SK-N-SH treated with all-trans-retinoic acid at 6 μM for 48 hours (cell line): ENCODE measurements around the gene NAPG.

ENCODE experiments used
- ATAC-seq: fragments of 200-7000 bp; cut with Tn5 transposase; 3 replicates; pipeline ENCODE4 v1.9.1; 2020; ENCODE audit warnings: mild to moderate bottlenecking, moderate library complexity
- ARNTL ChIP-seq: fragments of 450-650 bp; formaldehyde crosslinking; IDR thresholded peaks from 2 replicates; pipeline ENCODE4 v1.5.0; 2020; ENCODE audit warnings: low read depth, mild to moderate bottlenecking, moderate library complexity, borderline replicate concordance
- BACH2 ChIP-seq: fragments of 250-450 bp; sonication (Bioruptor Pico); IDR thresholded peaks from 2 replicates; pipeline ENCODE4 v1.9.0; 2021; ENCODE audit warnings: mild to moderate bottlenecking, borderline replicate concordance
- CSDC2 ChIP-seq: fragments of 250-450 bp; sonication (Bioruptor Pico); IDR thresholded peaks from 2 replicates; pipeline ENCODE4 v1.5.0; 2020; ENCODE audit warnings: mild to moderate bottlenecking, moderate library complexity
- ESRRG ChIP-seq: fragments of 250-450 bp; sonication (Bioruptor Pico); IDR thresholded peaks from 2 replicates; pipeline ENCODE4 v1.6.1; 2021; ENCODE audit warnings: mild to moderate bottlenecking
- GLIS3 ChIP-seq: fragments of 250-450 bp; sonication (Bioruptor Pico); IDR thresholded peaks from 2 replicates; pipeline ENCODE4 v1.5.0; 2020; ENCODE audit warnings: mild to moderate bottlenecking, moderate library complexity
- ISL1 ChIP-seq: fragments of 250-450 bp; sonication (Bioruptor Pico); IDR thresholded peaks from 2 replicates; pipeline ENCODE4 v2.1.2; 2022; ENCODE audit warnings: mild to moderate bottlenecking, moderate library complexity
- OSR1 ChIP-seq: fragments of 250-450 bp; sonication (Bioruptor Pico); IDR thresholded peaks from 2 replicates; pipeline ENCODE4 v1.8.0; 2022; ENCODE audit warnings: moderate library complexity, mild to moderate bottlenecking, inconsistent platforms
- PPARA ChIP-seq: fragments of 250-450 bp; sonication (Bioruptor Pico); IDR thresholded peaks from 2 replicates; pipeline ENCODE4 v1.5.0; 2020; ENCODE audit warnings: mild to moderate bottlenecking, borderline replicate concordance
- RARB ChIP-seq: fragments of 250-450 bp; sonication (Bioruptor Pico); IDR thresholded peaks from 2 replicates; pipeline ENCODE4 v1.8.0; 2021; ENCODE audit warnings: mild to moderate bottlenecking, moderate library complexity
- SNAI2 ChIP-seq: fragments of 250-450 bp; sonication (Bioruptor Pico); IDR thresholded peaks from 2 replicates; pipeline ENCODE4 v1.5.0; 2020; ENCODE audit warnings: mild to moderate bottlenecking, moderate library complexity
- TCF4 ChIP-seq: fragments of 250-450 bp; sonication (Bioruptor Pico); IDR thresholded peaks from 2 replicates; pipeline ENCODE4 v1.8.0; 2021; ENCODE audit warnings: mild to moderate bottlenecking, moderate library complexity, borderline replicate concordance
- TOX ChIP-seq: fragments of 250-450 bp; sonication (Bioruptor Pico); IDR thresholded peaks from 2 replicates; pipeline ENCODE4 v1.8.0; 2021; ENCODE audit warnings: mild to moderate bottlenecking, moderate library complexity, borderline replicate concordance
- ZC3H10 ChIP-seq: fragments of 250-450 bp; sonication (Bioruptor Pico); IDR thresholded peaks from 2 replicates; pipeline ENCODE4 v1.5.1; 2021; ENCODE audit warnings: mild to moderate bottlenecking, moderate library complexity
- ZFP3 ChIP-seq: fragments of 250-450 bp; sonication (Bioruptor Pico); IDR thresholded peaks from 2 replicates; pipeline ENCODE4 v1.5.0; 2020; ENCODE audit warnings: mild to moderate bottlenecking, moderate library complexity
- ZFP30 ChIP-seq: fragments of 450-650 bp; formaldehyde crosslinking; IDR thresholded peaks from 2 replicates; pipeline ENCODE4 v1.5.0; 2022; ENCODE audit warnings: mild to moderate bottlenecking, moderate library complexity
- ZNF565 ChIP-seq: fragments of 450-650 bp; formaldehyde crosslinking; conservative IDR thresholded peaks from 2 replicates; pipeline ENCODE4 v1.5.0; 2020; ENCODE audit warnings: low read depth, mild to moderate bottlenecking, moderate library complexity
- ZNF70 ChIP-seq: fragments of 450-650 bp; formaldehyde crosslinking; IDR thresholded peaks from 2 replicates; pipeline ENCODE4 v1.5.0; 2020; ENCODE audit warnings: mild to moderate bottlenecking, moderate library complexity
- ZNF8 ChIP-seq: fragments of 450-650 bp; formaldehyde crosslinking; IDR thresholded peaks from 2 replicates; pipeline ENCODE4 v1.5.0; 2020; ENCODE audit warnings: mild to moderate bottlenecking, moderate library complexity
- TF ChIP-seq, protein P1 (sequence below): fragments of 250-450 bp; sonication (Bioruptor Pico); IDR thresholded peaks from 2 replicates; pipeline ENCODE4 v1.5.0; 2020; ENCODE audit warnings: mild to moderate bottlenecking, moderate library complexity
- TF ChIP-seq, protein P2 (sequence below): fragments of 250-450 bp; sonication (Bioruptor Pico); IDR thresholded peaks from 2 replicates; pipeline ENCODE4 v1.8.0; 2020; ENCODE audit warnings: mild to moderate bottlenecking, moderate library complexity, borderline replicate concordance
- TF ChIP-seq, protein P3 (sequence below): fragments of 250-450 bp; sonication (Bioruptor Pico); IDR thresholded peaks from 2 replicates; pipeline ENCODE4 v1.5.1; 2020; ENCODE audit warnings: low read depth, mild to moderate bottlenecking, moderate library complexity
- TF ChIP-seq, protein P4 (sequence below): fragments of 250-450 bp; sonication (Bioruptor Pico); IDR thresholded peaks from 2 replicates; pipeline ENCODE4 v1.8.0; 2021; ENCODE audit warnings: low read depth, mild to moderate bottlenecking, moderate library complexity, borderline replicate concordance
- TF ChIP-seq, protein P5 (sequence below): fragments of 250-450 bp; sonication (Bioruptor Pico); IDR thresholded peaks from 2 replicates; pipeline ENCODE4 v1.5.1; 2021; ENCODE audit warnings: mild to moderate bottlenecking, moderate library complexity

NAPG gene

DNA sequence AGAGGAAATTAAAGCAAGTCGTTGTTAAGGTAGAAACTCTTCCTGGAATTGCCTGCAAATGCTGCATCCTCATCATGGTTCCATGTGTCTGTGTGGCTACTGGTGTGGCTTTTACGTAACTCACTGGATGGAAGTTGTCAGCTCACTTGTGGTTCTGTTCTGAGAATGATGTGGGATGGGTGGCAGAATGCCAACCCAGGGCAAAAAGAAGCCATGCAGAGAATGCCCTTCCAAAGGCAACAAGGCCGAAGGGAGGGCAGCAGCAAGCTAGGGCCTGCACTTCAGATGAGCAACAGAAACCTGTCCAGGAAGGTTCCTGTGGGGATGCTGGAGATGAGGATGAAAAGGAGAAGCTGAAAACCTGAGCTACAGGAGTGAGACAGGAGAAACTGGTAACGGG, 10.4 kb upstream of the NAPG start:
- TF ChIP-seq GLIS3 (no peak), OSR1 (CRISPR knock-in tag) (no peak), ESRRG (no peak), ISL1 (CRISPR knock-in tag) (no peak), TCF4 (CRISPR knock-in tag) (no peak), ARNTL (CRISPR knock-in tag) (no peak), ZFP3 (no peak), BACH2 (CRISPR knock-in tag) (no peak), PPARA (CRISPR knock-in tag) (no peak), ZNF8 (CRISPR knock-in tag) (no peak), TOX (CRISPR knock-in tag) (no peak), ZNF70 (CRISPR knock-in tag) (no peak), RARB (CRISPR knock-in tag) (no peak), ZNF565 (no peak), SNAI2 (no peak)
- TF ChIP-seq, protein P1, sequence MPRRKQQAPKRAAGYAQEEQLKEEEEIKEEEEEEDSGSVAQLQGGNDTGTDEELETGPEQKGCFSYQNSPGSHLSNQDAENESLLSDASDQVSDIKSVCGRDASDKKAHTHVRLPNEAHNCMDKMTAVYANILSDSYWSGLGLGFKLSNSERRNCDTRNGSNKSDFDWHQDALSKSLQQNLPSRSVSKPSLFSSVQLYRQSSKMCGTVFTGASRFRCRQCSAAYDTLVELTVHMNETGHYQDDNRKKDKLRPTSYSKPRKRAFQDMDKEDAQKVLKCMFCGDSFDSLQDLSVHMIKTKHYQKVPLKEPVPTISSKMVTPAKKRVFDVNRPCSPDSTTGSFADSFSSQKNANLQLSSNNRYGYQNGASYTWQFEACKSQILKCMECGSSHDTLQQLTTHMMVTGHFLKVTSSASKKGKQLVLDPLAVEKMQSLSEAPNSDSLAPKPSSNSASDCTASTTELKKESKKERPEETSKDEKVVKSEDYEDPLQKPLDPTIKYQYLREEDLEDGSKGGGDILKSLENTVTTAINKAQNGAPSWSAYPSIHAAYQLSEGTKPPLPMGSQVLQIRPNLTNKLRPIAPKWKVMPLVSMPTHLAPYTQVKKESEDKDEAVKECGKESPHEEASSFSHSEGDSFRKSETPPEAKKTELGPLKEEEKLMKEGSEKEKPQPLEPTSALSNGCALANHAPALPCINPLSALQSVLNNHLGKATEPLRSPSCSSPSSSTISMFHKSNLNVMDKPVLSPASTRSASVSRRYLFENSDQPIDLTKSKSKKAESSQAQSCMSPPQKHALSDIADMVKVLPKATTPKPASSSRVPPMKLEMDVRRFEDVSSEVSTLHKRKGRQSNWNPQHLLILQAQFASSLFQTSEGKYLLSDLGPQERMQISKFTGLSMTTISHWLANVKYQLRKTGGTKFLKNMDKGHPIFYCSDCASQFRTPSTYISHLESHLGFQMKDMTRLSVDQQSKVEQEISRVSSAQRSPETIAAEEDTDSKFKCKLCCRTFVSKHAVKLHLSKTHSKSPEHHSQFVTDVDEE (CRISPR knock-in tag): no peak
- TF ChIP-seq, protein P2, sequence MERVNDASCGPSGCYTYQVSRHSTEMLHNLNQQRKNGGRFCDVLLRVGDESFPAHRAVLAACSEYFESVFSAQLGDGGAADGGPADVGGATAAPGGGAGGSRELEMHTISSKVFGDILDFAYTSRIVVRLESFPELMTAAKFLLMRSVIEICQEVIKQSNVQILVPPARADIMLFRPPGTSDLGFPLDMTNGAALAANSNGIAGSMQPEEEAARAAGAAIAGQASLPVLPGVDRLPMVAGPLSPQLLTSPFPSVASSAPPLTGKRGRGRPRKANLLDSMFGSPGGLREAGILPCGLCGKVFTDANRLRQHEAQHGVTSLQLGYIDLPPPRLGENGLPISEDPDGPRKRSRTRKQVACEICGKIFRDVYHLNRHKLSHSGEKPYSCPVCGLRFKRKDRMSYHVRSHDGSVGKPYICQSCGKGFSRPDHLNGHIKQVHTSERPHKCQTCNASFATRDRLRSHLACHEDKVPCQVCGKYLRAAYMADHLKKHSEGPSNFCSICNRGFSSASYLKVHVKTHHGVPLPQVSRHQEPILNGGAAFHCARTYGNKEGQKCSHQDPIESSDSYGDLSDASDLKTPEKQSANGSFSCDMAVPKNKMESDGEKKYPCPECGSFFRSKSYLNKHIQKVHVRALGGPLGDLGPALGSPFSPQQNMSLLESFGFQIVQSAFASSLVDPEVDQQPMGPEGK: no peak
- TF ChIP-seq, protein P3, sequence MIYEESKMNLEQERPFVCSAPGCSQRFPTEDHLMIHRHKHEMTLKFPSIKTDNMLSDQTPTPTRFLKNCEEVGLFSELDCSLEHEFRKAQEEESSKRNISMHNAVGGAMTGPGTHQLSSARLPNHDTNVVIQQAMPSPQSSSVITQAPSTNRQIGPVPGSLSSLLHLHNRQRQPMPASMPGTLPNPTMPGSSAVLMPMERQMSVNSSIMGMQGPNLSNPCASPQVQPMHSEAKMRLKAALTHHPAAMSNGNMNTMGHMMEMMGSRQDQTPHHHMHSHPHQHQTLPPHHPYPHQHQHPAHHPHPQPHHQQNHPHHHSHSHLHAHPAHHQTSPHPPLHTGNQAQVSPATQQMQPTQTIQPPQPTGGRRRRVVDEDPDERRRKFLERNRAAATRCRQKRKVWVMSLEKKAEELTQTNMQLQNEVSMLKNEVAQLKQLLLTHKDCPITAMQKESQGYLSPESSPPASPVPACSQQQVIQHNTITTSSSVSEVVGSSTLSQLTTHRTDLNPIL (CRISPR knock-in tag): no peak
- TF ChIP-seq, protein P4, sequence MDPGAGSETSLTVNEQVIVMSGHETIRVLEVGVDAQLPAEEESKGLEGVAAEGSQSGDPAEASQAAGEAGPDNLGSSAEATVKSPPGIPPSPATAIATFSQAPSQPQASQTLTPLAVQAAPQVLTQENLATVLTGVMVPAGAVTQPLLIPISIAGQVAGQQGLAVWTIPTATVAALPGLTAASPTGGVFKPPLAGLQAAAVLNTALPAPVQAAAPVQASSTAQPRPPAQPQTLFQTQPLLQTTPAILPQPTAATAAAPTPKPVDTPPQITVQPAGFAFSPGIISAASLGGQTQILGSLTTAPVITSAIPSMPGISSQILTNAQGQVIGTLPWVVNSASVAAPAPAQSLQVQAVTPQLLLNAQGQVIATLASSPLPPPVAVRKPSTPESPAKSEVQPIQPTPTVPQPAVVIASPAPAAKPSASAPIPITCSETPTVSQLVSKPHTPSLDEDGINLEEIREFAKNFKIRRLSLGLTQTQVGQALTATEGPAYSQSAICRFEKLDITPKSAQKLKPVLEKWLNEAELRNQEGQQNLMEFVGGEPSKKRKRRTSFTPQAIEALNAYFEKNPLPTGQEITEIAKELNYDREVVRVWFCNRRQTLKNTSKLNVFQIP: no peak
- TF ChIP-seq, protein P5, sequence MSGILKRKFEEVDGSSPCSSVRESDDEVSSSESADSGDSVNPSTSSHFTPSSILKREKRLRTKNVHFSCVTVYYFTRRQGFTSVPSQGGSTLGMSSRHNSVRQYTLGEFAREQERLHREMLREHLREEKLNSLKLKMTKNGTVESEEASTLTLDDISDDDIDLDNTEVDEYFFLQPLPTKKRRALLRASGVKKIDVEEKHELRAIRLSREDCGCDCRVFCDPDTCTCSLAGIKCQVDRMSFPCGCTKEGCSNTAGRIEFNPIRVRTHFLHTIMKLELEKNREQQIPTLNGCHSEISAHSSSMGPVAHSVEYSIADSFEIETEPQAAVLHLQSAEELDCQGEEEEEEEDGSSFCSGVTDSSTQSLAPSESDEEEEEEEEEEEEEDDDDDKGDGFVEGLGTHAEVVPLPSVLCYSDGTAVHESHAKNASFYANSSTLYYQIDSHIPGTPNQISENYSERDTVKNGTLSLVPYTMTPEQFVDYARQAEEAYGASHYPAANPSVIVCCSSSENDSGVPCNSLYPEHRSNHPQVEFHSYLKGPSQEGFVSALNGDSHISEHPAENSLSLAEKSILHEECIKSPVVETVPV (CRISPR knock-in tag): no peak
- ATAC-seq: no peak

DNA sequence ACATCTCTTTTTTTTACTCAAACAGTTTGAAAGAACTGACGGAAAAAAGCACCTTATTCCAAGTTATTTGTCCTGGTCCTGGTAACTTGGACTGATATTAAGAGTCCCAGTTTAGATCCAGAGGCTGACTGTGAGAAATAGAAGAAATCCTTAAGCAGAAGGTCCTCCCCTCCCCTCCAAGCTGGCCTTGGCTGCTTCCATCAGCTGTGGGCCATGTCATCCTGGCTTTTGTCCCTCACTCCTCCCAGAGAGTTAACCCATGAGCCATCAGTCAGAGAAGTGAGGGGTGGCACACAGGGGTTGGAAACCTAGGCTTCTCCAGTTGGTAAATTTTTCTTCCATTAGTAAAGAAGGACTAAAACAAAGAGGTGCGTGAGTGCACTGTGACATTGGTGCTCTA, 9.7 kb upstream of the NAPG start:
- no peak for ATAC-seq
- TF ChIP-seq TOX (CRISPR knock-in tag) (no peak), ZFP3 (no peak), GLIS3 (no peak), ARNTL (CRISPR knock-in tag) (no peak)

DNA sequence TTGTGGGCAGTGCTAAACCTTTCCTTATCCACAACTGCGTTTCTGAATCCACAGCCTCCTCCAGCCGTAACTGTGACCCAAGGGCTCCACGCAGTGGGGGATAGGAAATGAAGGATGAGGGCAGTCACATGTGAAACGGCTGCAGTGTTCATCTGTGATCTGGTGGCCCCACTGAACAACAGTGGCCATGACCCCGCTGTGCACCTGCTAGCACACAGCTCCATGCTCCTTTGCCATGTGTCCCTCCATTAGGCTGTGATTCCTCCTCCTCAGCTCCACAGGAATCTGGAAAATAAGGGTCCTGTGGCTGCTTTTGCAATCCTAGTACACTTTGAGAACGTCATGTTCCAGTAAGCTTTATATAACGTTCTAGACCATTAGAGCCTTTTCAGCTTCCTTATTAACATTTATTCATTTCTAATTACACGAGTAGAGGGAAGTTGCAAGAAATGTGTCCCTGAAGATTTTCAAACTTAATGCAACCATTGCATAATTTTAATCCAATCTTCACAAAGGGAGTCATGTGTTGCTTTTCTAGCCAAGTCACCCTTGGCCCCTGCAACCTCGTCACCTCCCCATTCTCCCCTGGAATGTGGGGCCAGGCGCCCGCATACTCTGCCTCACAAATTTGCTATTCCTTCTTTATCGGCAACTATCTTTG, 7.1 kb upstream of the NAPG start:
- ATAC-seq: no peak
- TF ChIP-seq PPARA (CRISPR knock-in tag) (no peak), ZFP3 (no peak), TCF4 (CRISPR knock-in tag) (no peak), ZC3H10 (CRISPR knock-in tag) (no peak), ZNF70 (CRISPR knock-in tag) (no peak), ZNF8 (CRISPR knock-in tag) (no peak), ISL1 (CRISPR knock-in tag) (no peak), SNAI2 (no peak), CSDC2 (CRISPR knock-in tag) (no peak), ZFP30 (CRISPR knock-in tag) (no peak), ESRRG (no peak)
- TF ChIP-seq, protein P4: no peak
- TF ChIP-seq, protein P5 (CRISPR knock-in tag): no peak
- TF ChIP-seq, protein P3 (CRISPR knock-in tag): no peak
